HG03108 (cell line): ENCODE data around the gene RNASE4.

Experiments
- ATAC-seq: cut with Tn5 transposase; IDR thresholded peaks from one replicate; pipeline ENCODE4 v1.9.1; 2021; ENCODE audit warnings: moderate library complexity; ENCODE audit not compliant: unreplicated experiment

Gene RNASE4

GRCh38 chr14:20671597-20672283 lies 12.6 kb upstream of the RNASE4 start:
- no peak for ATAC-seq

- ATAC-seq = no peak
Observed at GRCh38 chr14:20675669-20676068, 8.7 kb upstream of the RNASE4 start.

GRCh38 chr14:20676072-20676471 lies 8.3 kb upstream of the RNASE4 start:
- ATAC-seq = no peak

- ATAC-seq = no peak
Observed at GRCh38 chr14:20679907-20680306, 4.5 kb upstream of the RNASE4 start.

- ATAC-seq = no peak
Observed at GRCh38 chr14:20680363-20680762, 4.0 kb upstream of the RNASE4 start.

GRCh38 chr14:20680843-20681347 lies 3.5 kb upstream of the RNASE4 start:
- peak; percentile 25 for ATAC-seq

DNA sequence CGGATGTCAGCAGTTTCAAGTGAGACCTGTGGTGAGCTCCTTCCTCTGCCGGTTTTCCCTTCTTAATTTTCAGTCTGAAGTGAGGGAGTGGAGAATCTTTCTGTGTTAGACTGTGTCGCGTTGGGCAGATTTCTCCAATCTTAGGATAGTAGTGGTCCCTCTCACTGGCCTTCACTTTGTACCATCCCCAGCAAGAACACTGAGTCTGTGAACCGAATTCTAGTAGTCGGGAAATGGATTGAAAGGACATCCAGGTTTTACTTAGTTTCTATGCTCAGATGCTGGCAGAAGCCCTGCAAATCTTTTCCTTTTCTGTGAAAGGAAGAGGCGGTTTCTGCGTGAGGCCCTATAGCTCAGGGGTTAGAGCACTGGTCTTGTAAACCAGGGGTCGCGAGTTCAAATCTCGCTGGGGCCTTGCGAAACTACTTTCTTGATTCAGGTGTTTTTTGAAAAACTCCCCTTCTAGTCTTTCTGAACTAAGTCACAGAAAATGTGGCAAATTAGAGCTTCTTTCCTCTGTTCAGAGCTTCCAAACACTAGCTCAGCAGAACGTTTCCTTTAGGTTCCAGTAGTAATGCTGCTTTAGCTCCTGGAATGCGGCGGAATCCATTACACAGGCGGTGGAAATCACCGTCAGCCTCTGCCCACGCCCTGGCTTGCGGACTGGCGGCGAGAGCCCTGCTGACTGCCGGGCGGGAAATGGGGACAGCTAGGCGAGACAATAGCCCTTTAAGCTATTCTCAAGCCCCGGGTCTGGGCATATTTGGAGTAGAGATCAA lies 2.8 kb upstream of the RNASE4 start:
- ATAC-seq = peak; percentile 20

GRCh38 chr14:20682127-20682434 lies 2.3 kb upstream of the RNASE4 start:
- ATAC-seq = no peak

DNA sequence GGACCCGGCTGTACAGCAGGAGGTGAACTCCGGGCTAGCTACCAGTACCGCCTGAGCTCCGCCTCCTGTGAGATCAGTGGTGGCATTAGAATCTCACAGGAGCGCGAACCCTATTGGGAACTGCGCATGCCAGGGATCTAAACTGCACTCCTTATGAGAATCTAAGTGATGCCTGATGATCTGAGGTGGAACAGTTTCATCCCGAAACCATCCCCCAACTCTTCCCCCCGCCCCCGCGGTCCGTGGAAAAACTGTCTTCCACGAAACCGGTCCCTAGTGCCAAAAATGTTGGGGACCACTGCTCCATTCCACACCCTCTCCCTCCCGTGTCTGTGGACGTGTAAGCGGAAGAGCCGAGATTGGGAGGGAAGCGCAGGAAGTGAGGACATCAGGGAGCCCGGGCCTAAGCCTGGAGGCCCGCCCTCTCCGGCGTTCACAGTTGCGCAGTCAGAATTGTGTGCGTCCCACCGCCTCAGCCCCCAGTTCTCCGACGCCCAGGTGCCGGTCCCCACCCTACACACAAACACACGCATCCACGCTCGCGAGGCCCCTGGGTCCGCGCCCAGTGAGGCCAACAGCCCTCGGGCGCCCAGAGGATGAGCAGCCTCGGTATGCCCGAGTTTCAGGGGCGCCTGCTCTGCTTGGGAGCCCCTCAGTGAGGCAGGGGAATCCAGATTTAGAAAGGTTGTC lies 1.8 kb upstream of the RNASE4 start:
- ATAC-seq = peak; percentile 42

GRCh38 chr14:20683125-20683890 lies 1.1 kb upstream of the RNASE4 start:
- peak; percentile 13 for ATAC-seq

- ATAC-seq = no peak
Observed at GRCh38 chr14:20684662-20685456, 499 bp downstream of the RNASE4 start.

- no peak for ATAC-seq
Observed at GRCh38 chr14:20686386-20687143, 2.2 kb downstream of the RNASE4 start.

GRCh38 chr14:20687362-20688166 lies 3.2 kb downstream of the RNASE4 start:
- ATAC-seq = no peak

DNA sequence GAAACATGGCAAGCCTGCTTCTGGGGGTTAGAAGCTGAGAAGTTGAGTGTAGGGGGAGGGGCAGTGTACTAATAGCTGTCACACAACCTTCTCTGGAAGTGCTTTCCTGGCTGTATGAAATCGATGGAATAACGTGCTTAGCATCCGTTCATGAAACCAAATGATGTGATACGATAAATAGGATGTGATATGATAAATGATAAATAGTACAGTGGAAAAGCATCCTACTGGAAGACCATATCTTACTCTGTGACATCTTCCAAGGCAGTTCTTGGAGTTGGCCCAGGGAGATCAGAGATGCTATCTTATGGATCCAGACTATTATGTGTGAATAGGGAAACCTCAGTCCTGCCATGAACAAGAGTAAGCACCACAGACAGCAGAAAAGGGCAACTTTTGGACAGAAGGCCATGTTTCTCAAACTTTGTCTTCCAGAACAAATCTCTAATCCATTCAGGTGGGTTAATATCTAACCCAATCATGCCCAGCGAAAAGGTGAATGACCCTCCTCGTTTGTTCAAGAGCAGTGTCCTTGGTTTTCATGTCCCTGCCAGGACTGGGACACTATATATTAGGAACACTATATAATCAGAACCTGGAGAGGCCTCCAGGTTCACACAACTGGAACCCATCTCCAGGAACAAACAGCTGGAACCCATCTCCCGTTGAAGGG lies 3.9 kb downstream of the RNASE4 start, which contains the start of gene ANG:
TSS of gene ANG (plus strand) at position 598 of the 673 bp plus-strand sequence. CDS start 4,801 bp downstream, outside the sequence.
- ATAC-seq = no peak

GRCh38 chr14:20690848-20691640 lies 6.7 kb downstream of the RNASE4 start:
- peak; percentile 88 for ATAC-seq

DNA sequence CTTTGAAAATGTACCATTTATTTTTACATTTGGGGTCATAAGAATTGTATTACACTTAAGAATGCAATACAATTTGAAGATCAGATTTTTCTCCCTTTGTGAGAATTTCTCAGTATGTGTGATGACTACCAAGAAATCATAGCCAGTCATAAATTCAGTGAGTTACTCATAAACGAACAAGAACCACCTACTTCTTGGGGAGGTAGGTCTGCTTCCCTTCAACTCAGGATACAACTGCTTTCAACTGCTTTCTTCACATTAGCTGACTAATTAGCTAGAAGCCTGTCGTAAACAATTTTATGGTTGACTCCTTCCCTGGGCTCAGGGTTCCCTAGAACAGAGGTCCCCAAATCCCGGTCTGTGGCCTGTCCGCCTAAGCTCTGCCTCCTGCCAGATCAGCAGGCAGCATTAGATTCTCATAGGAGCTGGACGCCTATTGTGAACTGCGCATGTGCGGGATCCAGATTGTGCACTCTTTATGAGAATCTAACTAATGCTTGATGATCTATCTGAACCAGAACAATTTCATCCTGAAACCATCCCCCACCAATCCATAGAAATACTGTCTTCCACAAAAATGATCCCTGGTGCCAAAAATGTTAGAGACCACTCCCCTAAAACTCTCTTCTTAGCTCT lies 7.9 kb downstream of the RNASE4 start:
- ATAC-seq = no peak

GRCh38 chr14:20696764-20697163 lies 12.4 kb downstream of the RNASE4 start:
- ATAC-seq = no peak
